SJSA1 (cell line): Measurements from ENCODE around the gene TMEM41B. TPM values are rescaled to one million over a fixed set of nuclear protein-coding genes. Genes with fewer than 3 reads are reported as not detected.
A peak's percentile ranks its signal among the peaks of the same experiment; 100 is the strongest.
"Not testable (repeated sequence)": the region's sequence is repeated elsewhere in the genome, so short reads cannot be mapped to it uniquely, and the experiment has no call there.

Source experiments
- DNase-seq, 2 experiments: peaks; one replicate each; pipeline ENCODE4 v3.0.0-alpha.2; 2015 to 2020; ENCODE audit warnings: low spot score in 2 of 2, low read depth in 1 of 2
- H3K27ac ChIP-seq: fragments of 250-450 bp; sonication (Bioruptor Pico); 2 replicates; pipeline ENCODE4 v1.5.1; 2020; ENCODE audit warnings: mild to moderate bottlenecking, moderate library complexity
- H3K27me3 ChIP-seq: fragments of 250-450 bp; sonication (Bioruptor Pico); replicated peaks from 2 replicates; pipeline ENCODE4 v1.5.1; 2020; ENCODE audit warnings: mild to moderate bottlenecking, moderate library complexity
- H3K36me3 ChIP-seq: fragments of 250-450 bp; sonication (Bioruptor Pico); 2 replicates; pipeline ENCODE4 v1.5.1; 2020; ENCODE audit warnings: mild to moderate bottlenecking
- H3K4me1 ChIP-seq: fragments of 250-450 bp; sonication (Bioruptor Pico); replicated peaks from 2 replicates; pipeline ENCODE4 v1.6.1; 2021; ENCODE audit warnings: mild to moderate bottlenecking
- H3K4me3 ChIP-seq: fragments of 250-450 bp; sonication (Bioruptor Pico); 2 replicates; pipeline ENCODE4 v1.5.1; 2020; ENCODE audit warnings: mild to moderate bottlenecking
- H3K9me3 ChIP-seq: fragments of 250-450 bp; sonication (Bioruptor Pico); replicated peaks from 2 replicates; pipeline ENCODE4 v1.5.1; 2020; ENCODE audit warnings: mild to moderate bottlenecking
- total RNA-seq: library from RNA; depleted of rRNA; stranded (reverse); fragments of >200 nt; shearing (Covaris generic); gene quantifications from 2 replicates; pipeline ENCODE4 v1.2.3, GENCODE V29; 2014

Gene TMEM41B
- total RNA-seq, 1 experiment from 2014 or later = 30.3 TPM

- Histone ChIP-seq H3K36me3 (no peaks in the 10 kb centered on the region), H3K9me3 (no peaks in the 10 kb centered on the region), H3K27me3 (no peaks in the 10 kb centered on the region), H3K4me3 (no peak overlapping the region), H3K4me1 (peaks cover 6% of the 10 kb centered on the region; the same call in 1 of the 2 replicates), H3K27ac (no peak overlapping the region)
- DNase-seq = no peak
These were observed 37.2 kb downstream of the TMEM41B start for GRCh38 chr11:9277176-9277575.

- no peak for DNase-seq
- Histone ChIP-seq H3K27ac (no peak overlapping the region), H3K27me3 (no peaks in the 10 kb centered on the region)
These were observed 37.8 kb downstream of the TMEM41B start for GRCh38 chr11:9276571-9276970.

GRCh38 chr11:9274499-9275258 lies 39.7 kb downstream of the TMEM41B start:
- Histone ChIP-seq H3K27ac (no peak overlapping the region), H3K4me1 (no peaks in the 10 kb centered on the region), H3K4me3 (no peak overlapping the region), H3K9me3 (no peaks in the 10 kb centered on the region), H3K27me3 (no peaks in the 10 kb centered on the region), H3K36me3 (no peaks in the 10 kb centered on the region)
- DNase-seq = no peak

More at GRCh38 chr11:9276571-9276970, 37.8 kb downstream of the TMEM41B start:
- Histone ChIP-seq H3K4me1 (peaks cover 6% of the 10 kb centered on the region; the same call in 1 of the 2 replicates), H3K9me3 (no peaks in the 10 kb centered on the region), H3K4me3 (no peak overlapping the region), H3K36me3 (no peaks in the 10 kb centered on the region)

- no peak overlapping the region for H3K27ac ChIP-seq
- DNase-seq = no peak
- H3K36me3 ChIP-seq = no peaks in the 10 kb centered on the region
- no peaks in the 10 kb centered on the region for H3K9me3 ChIP-seq
- no peaks in the 10 kb centered on the region for H3K27me3 ChIP-seq
- H3K4me1 ChIP-seq = no peaks in the 10 kb centered on the region
- H3K4me3 ChIP-seq = no peak overlapping the region
These were observed 40.7 kb downstream of the TMEM41B start for GRCh38 chr11:9273376-9274336.

GRCh38 chr11:9269492-9270013 lies 44.8 kb downstream of the TMEM41B start:
- Histone ChIP-seq H3K27me3 (no peaks in the 10 kb centered on the region), H3K4me1 (peaks cover 5% of the 10 kb centered on the region), H3K27ac (no peak overlapping the region), H3K36me3 (peaks cover 4% of the 10 kb centered on the region; the same call in 1 of the 2 replicates), H3K4me3 (no peak overlapping the region), H3K9me3 (no peaks in the 10 kb centered on the region)
- DNase-seq = no peak

- Histone ChIP-seq H3K9me3 (no peaks in the 10 kb centered on the region), H3K4me1 (peaks cover 5% of the 10 kb centered on the region), H3K27ac (no peak overlapping the region), H3K4me3 (no peak overlapping the region), H3K36me3 (peaks cover 4% of the 10 kb centered on the region; the same call in 1 of the 2 replicates), H3K27me3 (no peaks in the 10 kb centered on the region)
- no peak for DNase-seq
These were observed 46.7 kb downstream of the TMEM41B start for GRCh38 chr11:9267680-9268079.

GRCh38 chr11:9266926-9267325 lies 47.5 kb downstream of the TMEM41B start:
- Histone ChIP-seq H3K27me3 (no peaks in the 10 kb centered on the region), H3K4me1 (peaks cover 5% of the 10 kb centered on the region), H3K36me3 (peaks cover 4% of the 10 kb centered on the region; the same call in 1 of the 2 replicates), H3K4me3 (no peak overlapping the region), H3K27ac (no peak overlapping the region), H3K9me3 (no peaks in the 10 kb centered on the region)
- no peak for DNase-seq

- Histone ChIP-seq H3K9me3 (no peaks in the 10 kb centered on the region), H3K36me3 (peaks cover 4% of the 10 kb centered on the region; the same call in 1 of the 2 replicates), H3K27me3 (no peaks in the 10 kb centered on the region), H3K4me1 (peaks cover 5% of the 10 kb centered on the region), H3K27ac (no peak overlapping the region), H3K4me3 (no peak overlapping the region)
- no peak for DNase-seq
These were observed 48.2 kb downstream of the TMEM41B start for GRCh38 chr11:9266132-9266736.

GRCh38 chr11:9265211-9266131 lies 48.9 kb downstream of the TMEM41B start, which contains the start of gene DENND5A:
Gene DENND5A (minus strand): TSS chr11:9265350. CDS start chr11:9265069, 281 bp downstream.
- DNase-seq = peak; percentile 82 to 85
- Histone ChIP-seq H3K27ac (peak within 1 kb of the TSS; percentile 81), H3K36me3 (peaks cover 4% of the 10 kb centered on the region; the same call in 1 of the 2 replicates), H3K27me3 (no peaks in the 10 kb centered on the region), H3K9me3 (no peaks in the 10 kb centered on the region), H3K4me1 (peaks cover 5% of the 10 kb centered on the region), H3K4me3 (peak within 1 kb of the TSS; percentile 76)

- Histone ChIP-seq H3K27me3 (no peaks in the 10 kb centered on the region), H3K27ac (peak overlapping the region; percentile 81), H3K36me3 (peaks cover 4% of the 10 kb centered on the region; the same call in 1 of the 2 replicates), H3K9me3 (no peaks in the 10 kb centered on the region), H3K4me3 (peak overlapping the region; percentile 76), H3K4me1 (peaks cover 5% of the 10 kb centered on the region)
- DNase-seq = peak; percentile 49 to 67
These were observed 49.8 kb downstream of the TMEM41B start for GRCh38 chr11:9264316-9265210.

- peak overlapping the region; percentile 76 for H3K4me3 ChIP-seq
- peaks cover 4% of the 10 kb centered on the region; the same call in 1 of the 2 replicates for H3K36me3 ChIP-seq
- H3K27me3 ChIP-seq = no peaks in the 10 kb centered on the region
- peak overlapping the region; percentile 81 for H3K27ac ChIP-seq
- no peaks in the 10 kb centered on the region for H3K9me3 ChIP-seq
- peaks cover 5% of the 10 kb centered on the region for H3K4me1 ChIP-seq
- DNase-seq = no peak
These were observed 50.5 kb downstream of the TMEM41B start for GRCh38 chr11:9263840-9264315.

GRCh38 chr11:9260838-9261146 lies 53.6 kb downstream of the TMEM41B start:
- H3K4me3 ChIP-seq, H3K27ac ChIP-seq, H3K4me1 ChIP-seq, H3K9me3 ChIP-seq, DNase-seq, H3K36me3 ChIP-seq, H3K27me3 ChIP-seq: not testable (repeated sequence)
